Activated CD4-positive, alpha-beta T cell treated with anti-CD3 and anti-CD28 coated beads, Interleukin-2, amount 10 ng/mL, durations not matched to agents 24 days and 14 days (primary cell): ENCODE data around the gene IGF2BP1. TPM values are rescaled to one million over a fixed set of nuclear protein-coding genes. Genes with fewer than 3 reads are reported as not detected.

Experiments used
- DNase-seq: peaks from one replicate; pipeline ENCODE4 v3.0.0; 2022
- H3K27ac Mint-ChIP-seq: one replicate; pipeline ENCODE4 v1.8.0; 2022; ENCODE audit warnings: mild to moderate bottlenecking, mixed read lengths
- H3K27me3 Mint-ChIP-seq: one replicate; pipeline ENCODE4 v1.8.0; 2022; ENCODE audit warnings: mixed read lengths
- H3K36me3 Mint-ChIP-seq: one replicate; pipeline ENCODE4 v1.8.0; 2022; ENCODE audit warnings: low read depth, mild to moderate bottlenecking, mixed read lengths
- H3K4me1 Mint-ChIP-seq: one replicate; pipeline ENCODE4 v1.8.0; 2021; ENCODE audit warnings: mixed read lengths
- H3K4me3 Mint-ChIP-seq: one replicate; pipeline ENCODE4 v1.8.0; 2022; ENCODE audit warnings: mild to moderate bottlenecking, moderate library complexity, mixed read lengths
- H3K9me3 Mint-ChIP-seq: one replicate; pipeline ENCODE4 v1.8.0; 2021; ENCODE audit warnings: mixed read lengths
- intact Hi-C: fragments of 100-400 bp; cut with micrococcal nuclease; formaldehyde crosslinking; loops from one replicate; pipeline ENCODE4 v1.15.1; 2023
- total RNA-seq: library from RNA; stranded (reverse); gene quantifications from 2 replicates; pipeline ENCODE4 v1.2.3, GENCODE V29; 2022

Gene IGF2BP1
- total RNA-seq, 1 donor from 2014 or later, result not detected

DNA sequence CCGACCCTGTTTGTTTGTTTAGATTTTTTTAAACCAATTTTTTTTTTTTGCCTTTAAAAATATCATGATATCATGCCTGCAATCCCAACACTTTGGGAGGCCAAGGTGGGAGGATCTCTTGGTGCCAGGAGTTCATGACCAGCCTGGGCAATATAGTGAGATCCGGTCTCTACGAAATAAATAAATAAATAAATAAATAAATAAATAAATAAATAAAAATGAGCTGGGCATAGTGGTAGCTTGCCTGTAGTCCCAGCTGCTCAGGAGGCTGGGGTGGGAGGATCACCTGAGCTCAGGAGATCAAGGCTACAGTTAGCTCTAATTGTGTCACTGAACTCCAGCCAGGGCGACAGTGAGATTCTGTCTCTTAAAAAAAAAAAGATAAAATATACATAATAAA is 8.1 kb upstream of the IGF2BP1 start:
- Mint-ChIP-seq H3K27ac (no peak overlapping the region), H3K36me3 (no peaks in the 10 kb centered on the region), H3K9me3 (no peaks in the 10 kb centered on the region), H3K4me1 (no peaks in the 10 kb centered on the region), H3K27me3 (peaks cover 52% of the 10 kb centered on the region), H3K4me3 (no peak overlapping the region)
- intact Hi-C loops, result no loop called here
- DNase-seq, result no peak

DNA sequence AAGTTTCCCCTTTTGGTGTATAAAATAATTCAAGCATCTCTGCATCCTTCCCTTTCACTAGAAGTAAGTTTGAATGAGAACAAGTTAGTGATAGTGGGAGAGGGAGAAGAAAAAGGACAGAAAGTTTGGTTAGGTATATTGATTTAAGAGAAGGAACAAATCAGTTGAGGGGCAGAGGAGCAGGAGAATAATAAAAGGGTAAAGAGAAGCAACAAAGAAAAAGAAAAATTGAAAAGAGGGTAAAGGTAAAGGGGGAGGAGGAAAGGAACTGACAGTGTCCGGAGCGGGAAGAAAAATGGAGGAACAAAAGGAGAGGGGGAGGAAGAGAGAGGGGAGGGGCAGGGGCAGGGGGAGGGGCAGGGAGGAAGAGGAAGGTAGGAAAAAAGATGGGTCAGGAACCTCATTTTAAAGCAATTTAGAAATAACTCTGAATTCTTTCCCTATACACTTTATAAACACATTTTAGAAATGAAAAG is 6.3 kb upstream of the IGF2BP1 start:
- peaks cover 59% of the 10 kb centered on the region for H3K27me3 Mint-ChIP-seq
- DNase-seq, result no peak
- peaks cover 4% of the 10 kb centered on the region for H3K4me1 Mint-ChIP-seq
- H3K4me3 Mint-ChIP-seq, result no peak overlapping the region
- H3K36me3 Mint-ChIP-seq, result peaks cover 5% of the 10 kb centered on the region
- H3K27ac Mint-ChIP-seq, result no peak overlapping the region
- intact Hi-C loops, result no loop called here
- no peaks in the 10 kb centered on the region for H3K9me3 Mint-ChIP-seq

DNA sequence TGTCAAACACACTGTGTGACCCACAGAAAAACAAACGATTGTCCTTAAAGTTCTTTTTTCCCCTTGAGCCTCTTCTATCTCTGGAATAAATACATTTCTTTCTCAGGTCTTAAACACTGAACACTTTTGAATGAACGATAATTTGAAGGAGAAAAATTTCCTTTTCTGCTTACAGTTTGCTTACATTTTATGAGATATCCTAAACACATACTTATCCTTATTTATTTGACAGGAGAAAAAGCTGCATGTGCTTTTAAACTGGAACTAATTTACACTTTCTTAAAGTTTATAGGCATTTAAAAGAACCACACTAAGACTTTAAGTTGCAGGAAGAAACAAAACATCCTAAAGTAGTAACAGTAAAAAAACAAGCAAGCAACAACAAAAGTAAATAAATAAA is 4.7 kb upstream of the IGF2BP1 start:
- Mint-ChIP-seq H3K36me3 (peaks cover 5% of the 10 kb centered on the region), H3K27ac (no peak overlapping the region), H3K4me1 (peaks cover 12% of the 10 kb centered on the region), H3K9me3 (no peaks in the 10 kb centered on the region), H3K27me3 (peaks cover 65% of the 10 kb centered on the region), H3K4me3 (no peak overlapping the region)
- no peak for DNase-seq
- intact Hi-C loops, result no loop called here

DNA sequence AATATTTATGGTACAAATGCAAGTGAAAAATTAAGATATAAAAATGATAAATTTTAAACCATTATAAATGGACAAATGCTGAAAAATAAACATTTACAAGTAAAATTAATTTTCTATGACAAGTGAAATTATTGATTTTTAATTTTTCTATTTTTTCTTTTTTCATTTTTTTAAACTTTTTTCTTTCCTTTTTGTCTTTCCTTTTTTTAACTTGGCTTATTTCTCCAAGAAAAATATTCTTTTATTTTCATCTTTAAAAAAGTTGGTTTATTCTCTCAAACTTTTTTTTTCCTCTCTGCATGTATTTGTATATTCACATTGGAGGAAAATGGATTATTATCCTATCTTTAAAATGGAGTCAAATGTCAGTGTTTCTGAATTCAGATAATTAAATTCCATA is 3.9 kb upstream of the IGF2BP1 start:
- peaks cover 5% of the 10 kb centered on the region for H3K36me3 Mint-ChIP-seq
- intact Hi-C loops, result no loop called here
- H3K27me3 Mint-ChIP-seq, result peaks cover 70% of the 10 kb centered on the region
- no peaks in the 10 kb centered on the region for H3K9me3 Mint-ChIP-seq
- H3K4me1 Mint-ChIP-seq, result peaks cover 19% of the 10 kb centered on the region
- no peak overlapping the region for H3K4me3 Mint-ChIP-seq
- DNase-seq, result no peak
- no peak overlapping the region for H3K27ac Mint-ChIP-seq

DNA sequence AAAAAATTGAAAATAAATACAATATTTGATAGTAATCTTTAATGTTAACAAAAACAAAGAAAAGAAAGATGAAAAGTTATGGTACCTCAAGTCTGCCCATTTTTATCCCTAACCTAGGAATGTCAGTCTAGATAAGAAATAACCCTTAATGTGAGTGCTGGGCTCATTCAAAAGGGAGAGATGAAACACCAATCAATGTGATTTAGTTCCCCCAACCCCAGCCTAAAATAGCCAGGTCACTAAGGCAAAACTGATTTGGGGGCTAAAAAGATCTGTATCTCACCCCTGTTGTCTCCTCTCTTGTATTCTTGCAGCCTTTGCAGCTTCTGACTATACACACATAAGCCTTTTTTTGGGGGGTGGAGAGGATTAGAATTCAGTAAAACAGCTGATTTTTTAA is 3.2 kb upstream of the IGF2BP1 start:
- H3K36me3 Mint-ChIP-seq, result peaks cover 5% of the 10 kb centered on the region
- H3K27me3 Mint-ChIP-seq, result peaks cover 73% of the 10 kb centered on the region
- no peak overlapping the region for H3K27ac Mint-ChIP-seq
- no peaks in the 10 kb centered on the region for H3K9me3 Mint-ChIP-seq
- no peak for DNase-seq
- H3K4me3 Mint-ChIP-seq, result no peak overlapping the region
- peaks cover 19% of the 10 kb centered on the region for H3K4me1 Mint-ChIP-seq
- intact Hi-C loops, result loop anchor here (2.0 kb wide), 1 partner anchor 243 kb away; no protein-coding TSS in a partner anchor

DNA sequence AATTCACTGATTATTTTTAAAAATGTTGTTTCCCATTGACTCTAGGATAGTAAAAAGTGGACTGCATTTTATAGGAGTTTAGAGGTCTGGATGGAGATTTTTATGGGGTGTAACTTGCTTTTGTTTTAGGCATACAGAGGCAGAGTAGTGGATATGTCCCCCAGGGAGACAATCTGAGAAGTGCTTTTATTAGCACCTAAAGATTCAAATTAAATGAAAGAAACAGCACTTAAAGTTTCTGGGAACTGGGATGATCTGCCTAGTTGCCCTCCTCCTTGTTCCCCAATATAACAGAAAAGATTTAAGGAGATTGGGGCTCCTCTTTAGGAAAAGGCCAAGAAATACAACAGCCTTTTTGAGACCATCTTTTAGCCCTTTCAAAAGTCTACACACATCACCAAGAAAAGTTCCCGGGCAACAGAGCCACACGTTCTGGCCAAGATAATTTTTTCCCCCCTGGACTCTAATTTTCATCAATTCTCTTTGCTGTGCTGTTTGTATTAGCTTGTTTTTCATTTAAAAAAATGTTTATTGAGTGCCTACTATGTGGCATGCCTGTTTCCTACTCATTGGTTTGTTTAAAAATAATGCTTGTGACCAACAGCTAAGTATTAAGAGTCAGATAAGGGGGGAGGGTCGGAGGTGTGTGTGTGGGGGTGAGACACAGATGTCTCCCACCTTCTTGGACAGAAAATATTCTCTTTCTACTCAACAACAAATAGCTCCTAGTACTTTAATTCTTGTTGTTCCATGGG is 2.5 kb upstream of the IGF2BP1 start:
- H3K9me3 Mint-ChIP-seq, result no peaks in the 10 kb centered on the region
- no peak for DNase-seq
- H3K27ac Mint-ChIP-seq, result peak overlapping the region; percentile 59
- peak overlapping the region; percentile 44 for H3K4me3 Mint-ChIP-seq
- H3K4me1 Mint-ChIP-seq, result peaks cover 19% of the 10 kb centered on the region
- intact Hi-C loops, result loop anchor here (2.0 to 5.0 kb wide), 5 partner anchors 244 to 973 kb away; partner anchors contain the start of genes DLX4, HOXB7, NGFR and PRAC1
- H3K27me3 Mint-ChIP-seq, result peaks cover 79% of the 10 kb centered on the region
- H3K36me3 Mint-ChIP-seq, result peaks cover 5% of the 10 kb centered on the region

DNA sequence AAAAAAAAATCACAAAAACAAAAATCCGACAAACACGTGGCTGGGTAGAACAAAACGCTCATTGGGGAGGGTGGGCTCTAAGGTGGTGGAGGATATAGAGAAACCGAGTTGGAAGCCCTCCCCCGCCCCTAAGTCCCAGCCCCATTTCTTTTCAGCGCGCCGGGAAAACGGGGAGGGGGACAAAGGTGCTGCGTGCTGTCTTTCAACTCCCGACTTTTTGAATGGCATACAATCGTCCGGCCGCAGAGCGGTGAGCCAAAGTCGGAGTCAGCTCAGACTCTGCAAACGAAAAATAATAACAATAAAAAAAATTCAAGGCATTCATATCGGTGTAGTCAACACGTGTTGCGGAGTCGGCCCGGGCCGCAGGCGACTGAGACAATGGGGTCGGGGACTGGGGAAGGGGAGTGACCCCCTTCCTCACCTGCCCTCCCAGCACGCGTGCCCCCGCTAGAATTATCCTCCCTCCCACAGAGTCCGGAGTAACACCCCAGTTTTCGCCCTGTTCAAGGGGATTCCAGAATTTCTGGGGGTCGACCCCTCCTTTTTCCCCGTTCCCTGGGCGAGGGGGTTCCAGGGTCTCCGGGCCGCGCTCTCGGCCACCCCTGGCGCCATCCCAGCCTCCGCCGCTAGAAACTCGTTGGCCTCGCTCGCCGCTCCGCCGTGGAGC is 1.7 kb upstream of the IGF2BP1 start:
- H3K36me3 Mint-ChIP-seq, result peaks cover 5% of the 10 kb centered on the region
- peak overlapping the region; percentile 44 for H3K4me3 Mint-ChIP-seq
- DNase-seq, result no peak
- H3K4me1 Mint-ChIP-seq, result peaks cover 19% of the 10 kb centered on the region
- intact Hi-C loops, result loop anchor here (2.0 to 5.0 kb wide), 5 partner anchors 245 to 972 kb away; partner anchors contain the start of genes DLX4, HOXB7, NGFR and PRAC1
- H3K9me3 Mint-ChIP-seq, result no peaks in the 10 kb centered on the region
- peak overlapping the region; percentile 59 for H3K27ac Mint-ChIP-seq
- H3K27me3 Mint-ChIP-seq, result peaks cover 81% of the 10 kb centered on the region

DNA sequence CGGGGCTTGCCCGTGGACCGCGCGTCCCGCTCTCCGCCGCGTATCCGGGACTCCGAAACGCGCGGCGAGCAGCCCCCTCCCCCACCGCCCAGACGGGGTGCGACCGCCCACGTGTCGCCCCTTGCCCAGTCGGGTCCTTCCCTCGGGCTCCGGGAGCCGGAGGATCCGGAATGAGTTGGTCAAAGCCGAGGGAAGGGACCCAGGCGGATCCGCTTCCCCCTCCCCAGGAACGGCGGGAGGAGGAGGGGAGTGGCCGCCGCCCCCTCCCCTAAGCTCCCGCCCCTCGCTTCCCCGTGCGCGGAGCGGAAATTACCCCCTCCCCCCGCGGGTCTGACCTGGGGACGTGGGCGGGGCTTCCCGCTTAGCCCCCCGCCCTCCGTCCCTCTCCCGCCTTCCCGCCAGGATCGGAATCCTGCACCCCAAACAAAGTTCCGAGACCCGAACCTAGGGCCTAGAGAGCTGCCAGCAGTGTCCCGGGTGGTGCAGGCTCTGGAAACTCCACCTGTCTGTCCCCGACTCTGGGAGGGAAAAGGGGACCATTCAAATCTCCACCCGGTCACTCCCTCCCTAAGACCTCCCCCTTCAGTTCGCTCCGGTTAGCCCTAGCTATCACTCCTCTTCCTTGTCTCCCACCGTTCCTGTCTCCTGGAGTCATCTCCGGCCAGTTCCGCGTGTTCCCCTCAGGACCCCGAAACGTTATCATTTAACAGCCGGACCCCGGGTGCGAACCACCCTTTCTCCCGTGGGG is 1.0 kb upstream of the IGF2BP1 start:
- H3K27ac Mint-ChIP-seq, result peak overlapping the region; percentile 20
- H3K36me3 Mint-ChIP-seq, result peaks cover 5% of the 10 kb centered on the region
- peaks cover 19% of the 10 kb centered on the region for H3K4me1 Mint-ChIP-seq
- intact Hi-C loops, result loop anchor here (2.0 to 5.0 kb wide), 5 partner anchors 245 to 971 kb away; partner anchors contain the start of genes DLX4, HOXB7, NGFR and PRAC1
- H3K9me3 Mint-ChIP-seq, result no peaks in the 10 kb centered on the region
- peaks cover 81% of the 10 kb centered on the region for H3K27me3 Mint-ChIP-seq
- H3K4me3 Mint-ChIP-seq, result peak overlapping the region; percentile 66
- peak; percentile 68 for DNase-seq

DNA sequence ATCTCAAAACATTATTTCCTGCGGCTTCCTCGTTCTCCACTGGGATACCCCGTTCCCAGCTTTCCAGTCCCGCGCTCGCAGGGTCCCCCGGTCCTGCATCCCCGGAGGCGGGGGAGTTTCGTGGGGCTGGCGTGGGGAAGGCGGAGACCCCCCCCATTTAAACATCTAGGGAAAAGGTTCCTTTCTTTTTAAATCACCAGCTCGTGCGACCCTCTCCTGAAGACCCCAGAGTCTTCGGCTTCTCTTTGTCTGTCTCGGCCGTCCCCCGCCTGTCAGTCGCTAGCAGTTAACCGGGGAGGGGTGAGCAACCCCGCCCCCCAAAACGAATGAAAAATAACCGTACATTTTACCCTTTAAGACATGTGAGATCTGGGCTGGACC is 473 bp upstream of the IGF2BP1 start:
- Mint-ChIP-seq H3K4me1 (peaks cover 19% of the 10 kb centered on the region), H3K27ac (peak overlapping the region; percentile 63), H3K36me3 (peaks cover 5% of the 10 kb centered on the region), H3K4me3 (peak overlapping the region; percentile 66), H3K27me3 (peaks cover 84% of the 10 kb centered on the region), H3K9me3 (no peaks in the 10 kb centered on the region)
- DNase-seq, result no peak
- intact Hi-C loops, result loop anchor here (5.0 kb wide), 4 partner anchors 274 to 971 kb away; partner anchors contain the start of genes DLX4, HOXB7, NGFR and PRAC1

DNA sequence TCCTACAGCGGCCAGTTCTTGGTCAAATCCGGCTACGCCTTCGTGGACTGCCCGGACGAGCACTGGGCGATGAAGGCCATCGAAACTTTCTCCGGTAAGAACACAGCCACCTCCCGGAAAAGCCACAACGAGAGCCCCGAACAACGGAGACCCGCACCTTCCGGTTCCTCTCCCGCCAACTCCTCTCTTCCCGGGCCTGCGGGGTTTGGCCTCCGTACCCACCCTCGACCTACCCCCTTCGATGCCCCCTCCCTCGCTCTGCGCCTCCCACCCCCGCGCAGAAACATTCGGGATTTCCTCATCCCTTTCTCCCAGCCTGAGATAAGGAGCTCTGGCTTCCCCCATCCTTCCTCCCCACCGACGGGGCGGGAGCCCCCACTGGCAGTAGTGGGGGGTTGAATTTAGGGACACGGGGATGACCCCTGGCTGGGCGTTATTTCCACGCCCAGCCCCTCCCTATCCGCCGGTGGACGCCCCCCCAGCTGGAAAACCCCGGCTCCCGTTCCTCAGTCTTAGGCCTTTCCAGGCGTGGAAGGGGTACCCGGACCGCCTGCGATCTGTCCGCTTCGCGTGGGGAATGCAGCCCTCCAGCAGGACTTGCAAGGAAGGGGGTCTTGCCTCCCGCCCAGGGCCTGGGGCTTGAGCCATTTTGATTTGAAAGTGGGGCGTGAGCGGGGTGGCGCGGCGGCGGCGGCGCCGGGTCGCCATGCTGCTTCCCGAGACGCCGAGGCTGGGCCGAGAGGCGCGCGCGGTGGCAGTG is 822 bp downstream of the IGF2BP1 start:
- H3K4me3 Mint-ChIP-seq, result peak overlapping the region; percentile 69
- peaks cover 5% of the 10 kb centered on the region for H3K36me3 Mint-ChIP-seq
- DNase-seq, result no peak
- intact Hi-C loops, result loop anchor here (5.0 kb wide), 4 partner anchors 276 to 969 kb away; partner anchors contain the start of genes DLX4, HOXB7, NGFR and PRAC1
- H3K27me3 Mint-ChIP-seq, result peaks cover 81% of the 10 kb centered on the region
- H3K4me1 Mint-ChIP-seq, result peaks cover 19% of the 10 kb centered on the region
- peak overlapping the region; percentile 58 for H3K27ac Mint-ChIP-seq
- no peaks in the 10 kb centered on the region for H3K9me3 Mint-ChIP-seq

DNA sequence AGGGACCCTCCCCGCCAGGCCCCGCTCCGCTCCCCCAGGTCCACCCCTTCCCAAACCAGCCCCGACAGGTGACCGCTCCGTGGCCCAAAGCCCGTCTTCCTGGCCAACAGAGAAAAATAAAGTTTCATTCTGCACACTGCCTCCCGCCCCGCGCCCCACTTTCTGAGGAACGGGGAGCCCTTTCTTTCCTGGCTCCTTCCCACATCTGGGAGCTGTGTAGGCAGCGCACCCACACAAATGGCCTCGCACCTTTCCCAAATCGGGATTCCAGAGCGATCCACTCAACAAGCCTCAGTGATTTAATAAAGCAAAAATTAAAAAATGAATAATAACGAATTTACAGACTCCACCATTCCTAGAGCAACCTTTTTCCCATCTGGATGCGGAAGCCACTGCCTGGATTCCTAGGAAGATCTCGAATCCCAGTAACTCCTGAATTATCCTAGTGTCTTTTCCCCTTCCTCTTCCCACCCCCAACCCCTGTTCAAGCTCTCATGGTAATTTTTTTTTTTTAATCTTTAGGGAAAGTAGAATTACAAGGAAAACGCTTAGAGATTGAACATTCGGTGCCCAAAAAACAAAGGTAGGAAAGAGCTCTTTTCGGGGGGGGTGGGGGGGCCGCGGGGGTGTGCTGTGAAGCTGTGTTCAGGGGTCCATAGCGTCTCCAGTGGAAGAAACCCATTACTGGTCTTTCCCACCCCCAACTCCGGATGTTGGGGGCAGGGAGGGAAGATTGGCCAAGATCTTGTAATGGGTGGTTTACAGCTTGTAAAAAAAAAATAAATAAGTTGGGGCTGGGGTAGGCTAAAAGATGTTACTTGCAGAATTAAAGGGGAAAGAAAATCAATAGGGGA is 1.6 kb downstream of the IGF2BP1 start:
- DNase-seq, result no peak
- Mint-ChIP-seq H3K4me1 (peaks cover 19% of the 10 kb centered on the region), H3K9me3 (no peaks in the 10 kb centered on the region), H3K27me3 (peaks cover 85% of the 10 kb centered on the region), H3K4me3 (peak overlapping the region; percentile 55), H3K27ac (no peak overlapping the region), H3K36me3 (peaks cover 5% of the 10 kb centered on the region)
- intact Hi-C loops, result loop anchor here (5.0 kb wide), 4 partner anchors 277 to 968 kb away; partner anchors contain the start of genes DLX4, HOXB7, NGFR and PRAC1

DNA sequence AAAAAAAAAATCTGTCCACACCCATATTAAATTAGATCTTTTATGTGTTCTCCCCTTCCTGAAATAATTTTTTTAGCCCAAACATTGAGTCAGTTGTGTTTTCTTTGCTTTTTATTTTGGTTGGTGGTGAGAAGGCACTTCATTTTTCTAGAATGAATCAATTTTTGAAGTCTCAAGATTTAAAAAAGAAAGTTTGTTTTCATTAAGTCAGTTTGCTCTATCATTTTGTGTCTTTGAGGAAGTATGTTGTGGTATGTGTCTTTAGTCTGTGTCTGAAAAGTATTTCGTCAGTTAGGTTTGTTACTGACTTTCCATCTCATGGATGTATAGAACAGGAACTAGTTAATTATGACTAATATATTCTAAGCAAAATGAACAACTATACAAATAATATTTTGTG is 3.8 kb downstream of the IGF2BP1 start:
- Mint-ChIP-seq H3K36me3 (no peaks in the 10 kb centered on the region), H3K27ac (no peak overlapping the region), H3K9me3 (no peaks in the 10 kb centered on the region), H3K4me1 (peaks cover 15% of the 10 kb centered on the region), H3K27me3 (peaks cover 90% of the 10 kb centered on the region), H3K4me3 (no peak overlapping the region)
- intact Hi-C loops, result no loop called here
- no peak for DNase-seq
